GM12892 (cell line): ENCODE measurements around the gene PAEP.

Experiments
- POLR2AphosphoS5 ChIP-seq: IDR thresholded peaks from 2 replicates; pipeline ENCODE4 v1.6.1; 2011; ENCODE audit warnings: low read depth, low read length, control low read depth
- TAF1 ChIP-seq: IDR thresholded peaks from 2 replicates; pipeline ENCODE4 v1.6.1; 2011; ENCODE audit warnings: low read depth, mild to moderate bottlenecking, control low read depth, low read length, borderline replicate concordance

DNA sequence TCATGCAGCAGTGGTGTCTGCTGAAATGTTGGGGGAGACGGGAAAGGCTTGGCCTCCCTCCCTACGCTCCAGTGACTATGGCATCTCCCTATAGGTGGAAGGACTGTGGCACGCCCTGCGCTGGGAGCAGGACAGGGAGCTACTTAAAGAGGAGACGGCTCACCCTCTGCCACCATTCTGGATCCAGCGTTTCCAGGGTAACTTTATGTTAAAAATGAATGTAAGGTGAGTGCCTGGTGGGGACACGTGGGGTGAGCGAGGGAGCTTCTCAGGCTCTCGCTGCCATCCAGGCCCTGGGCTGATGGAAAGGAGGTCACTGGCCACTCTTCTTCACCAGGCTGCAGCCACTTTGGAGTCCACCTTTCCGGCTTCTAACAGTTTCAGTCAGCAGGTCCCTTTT, 15.7 kb downstream of the PAEP start:
- TF ChIP-seq TAF1: no peak
- no peak for TF ChIP-seq POLR2AphosphoS5
